HG02885 (cell line): Measurements from ENCODE around the gene PTH2.
A peak's percentile ranks its signal among the peaks of the same experiment; 100 is the strongest.
"Not testable (repeated sequence)": the region's sequence is repeated elsewhere in the genome, so short reads cannot be mapped to it uniquely, and the experiment has no call there.

ENCODE experiments used
- ATAC-seq: cut with Tn5 transposase; IDR thresholded peaks from one replicate; pipeline ENCODE4 v1.9.1; 2021; ENCODE audit warnings: mild to moderate bottlenecking; ENCODE audit not compliant: unreplicated experiment, poor library complexity

PTH2 gene

GRCh38 chr19:49423071-49423984 is at the start of gene PTH2:
Gene PTH2, minus strand, starts transcription at chr19:49423441. Its CDS starts 102 bp downstream, at chr19:49423339.
- ATAC-seq = no peak

GRCh38 chr19:49472936-49473335 is 49.7 kb upstream of the PTH2 start:
- no peak for ATAC-seq

- ATAC-seq = no peak
These were observed 47.4 kb upstream of the PTH2 start for GRCh38 chr19:49470615-49470978.

GRCh38 chr19:49469828-49470614 is 46.8 kb upstream of the PTH2 start:
- peak; percentile 58 for ATAC-seq

GRCh38 chr19:49468746-49469447 is 45.7 kb upstream of the PTH2 start:
- peak; percentile 69 for ATAC-seq

GRCh38 chr19:49468199-49468598 is 45.0 kb upstream of the PTH2 start:
- ATAC-seq = no peak

- no peak for ATAC-seq
These were observed 42.1 kb upstream of the PTH2 start for GRCh38 chr19:49465371-49465770.

GRCh38 chr19:49463960-49464740 is 40.9 kb upstream of the PTH2 start:
- no peak for ATAC-seq

GRCh38 chr19:49462492-49462891 is 39.3 kb upstream of the PTH2 start:
- ATAC-seq = no peak

- ATAC-seq = no peak
These were observed 38.4 kb upstream of the PTH2 start for GRCh38 chr19:49461656-49462055.

- ATAC-seq = not testable (repeated sequence)
These were observed 37.9 kb upstream of the PTH2 start for GRCh38 chr19:49461130-49461529.

- ATAC-seq = no peak
These were observed 36.1 kb upstream of the PTH2 start for GRCh38 chr19:49459388-49459787.

- ATAC-seq = no peak
These were observed 35.3 kb upstream of the PTH2 start for GRCh38 chr19:49458567-49458903.

- no peak for ATAC-seq
These were observed 33.1 kb upstream of the PTH2 start for GRCh38 chr19:49456326-49456725.

- ATAC-seq = no peak
These were observed 32.5 kb upstream of the PTH2 start for GRCh38 chr19:49455773-49456172.

GRCh38 chr19:49453757-49454240 is 30.6 kb upstream of the PTH2 start:
- no peak for ATAC-seq

- ATAC-seq = peak; percentile 81
These were observed 29.9 kb upstream of the PTH2 start, which contains the start of gene ALDH16A1 for GRCh38 chr19:49453013-49453756. Gene ALDH16A1, plus strand, starts transcription at chr19:49453225. Its CDS starts 107 bp downstream, at chr19:49453332.

- peak; percentile 61 for ATAC-seq
These were observed 28.4 kb upstream of the PTH2 start, which contains the start of gene PIH1D1 for GRCh38 chr19:49451430-49452181. Gene PIH1D1, minus strand, starts transcription at chr19:49451814. Its CDS starts 240 bp downstream, at chr19:49451574.
